HG03575 (cell line): ENCODE data around the gene TMEM187.
"Not testable (repeated sequence)": the region's sequence is repeated elsewhere in the genome, so short reads cannot be mapped to it uniquely, and the experiment has no call there.

Experiments used
- ATAC-seq: cut with Tn5 transposase; IDR thresholded peaks from one replicate; pipeline ENCODE4 v1.9.1; 2021; ENCODE audit not compliant: unreplicated experiment, insufficient number of reproducible peaks, low FRiP score; ENCODE audit errors: extremely low read depth

Gene TMEM187

GRCh38 chrX:153989973-153990655 lies 17.6 kb downstream of the TMEM187 start:
- ATAC-seq: no peak

- no peak for ATAC-seq
Observed at GRCh38 chrX:153991013-153991580, 18.5 kb downstream of the TMEM187 start.

GRCh38 chrX:153992180-153992579 lies 19.6 kb downstream of the TMEM187 start:
- ATAC-seq: no peak

GRCh38 chrX:153993079-153993478 lies 20.5 kb downstream of the TMEM187 start:
- no peak for ATAC-seq

- ATAC-seq: no peak
Observed at GRCh38 chrX:153993978-153994377, 21.4 kb downstream of the TMEM187 start.

GRCh38 chrX:153994398-153994797 lies 21.8 kb downstream of the TMEM187 start:
- ATAC-seq: not testable (repeated sequence)

- no peak for ATAC-seq
Observed at GRCh38 chrX:153995504-153995903, 22.9 kb downstream of the TMEM187 start.

GRCh38 chrX:153999359-154000037 lies 26.9 kb downstream of the TMEM187 start:
- ATAC-seq: no peak

- ATAC-seq: no peak
Observed at GRCh38 chrX:154000051-154000450, 27.5 kb downstream of the TMEM187 start.

- ATAC-seq: no peak
Observed at GRCh38 chrX:154002215-154002719, 29.7 kb downstream of the TMEM187 start.

- ATAC-seq: no peak
Observed at GRCh38 chrX:154004315-154004714, 31.8 kb downstream of the TMEM187 start.

- ATAC-seq: no peak
Observed at GRCh38 chrX:154006947-154007346, 34.4 kb downstream of the TMEM187 start.

GRCh38 chrX:154008521-154008920 lies 36.0 kb downstream of the TMEM187 start:
- ATAC-seq: no peak

GRCh38 chrX:154010330-154011087 lies 38.0 kb downstream of the TMEM187 start:
- ATAC-seq: no peak

GRCh38 chrX:154011376-154012335 lies 39.1 kb downstream of the TMEM187 start:
- no peak for ATAC-seq

GRCh38 chrX:154012336-154012991 lies 39.9 kb downstream of the TMEM187 start:
- ATAC-seq: no peak

- no peak for ATAC-seq
Observed at GRCh38 chrX:154013001-154013421, 40.5 kb downstream of the TMEM187 start.
